Measurements from ENCODE around the gene SNCAIP.

DNA sequence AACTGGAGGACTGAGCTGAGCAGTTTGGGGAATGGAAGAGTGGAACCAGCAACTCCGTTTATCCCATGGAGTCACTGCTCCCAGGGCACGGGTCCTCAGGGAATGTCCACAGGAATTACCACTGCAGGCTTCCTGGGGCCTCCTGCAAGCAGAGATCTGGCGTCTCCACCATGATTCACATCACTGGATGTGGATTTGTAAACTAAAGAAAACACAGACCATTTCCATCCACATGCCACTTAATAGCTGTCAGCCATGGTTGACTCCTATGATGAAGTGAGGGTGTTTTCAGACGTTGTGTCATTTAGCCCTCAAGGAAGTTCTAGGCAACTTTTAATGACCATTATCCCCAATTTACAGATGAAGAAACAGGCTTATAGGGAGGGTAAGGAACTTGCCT, 30.2 kb downstream of the SNCAIP start:
- TF ChIP-seq, protein P1, sequence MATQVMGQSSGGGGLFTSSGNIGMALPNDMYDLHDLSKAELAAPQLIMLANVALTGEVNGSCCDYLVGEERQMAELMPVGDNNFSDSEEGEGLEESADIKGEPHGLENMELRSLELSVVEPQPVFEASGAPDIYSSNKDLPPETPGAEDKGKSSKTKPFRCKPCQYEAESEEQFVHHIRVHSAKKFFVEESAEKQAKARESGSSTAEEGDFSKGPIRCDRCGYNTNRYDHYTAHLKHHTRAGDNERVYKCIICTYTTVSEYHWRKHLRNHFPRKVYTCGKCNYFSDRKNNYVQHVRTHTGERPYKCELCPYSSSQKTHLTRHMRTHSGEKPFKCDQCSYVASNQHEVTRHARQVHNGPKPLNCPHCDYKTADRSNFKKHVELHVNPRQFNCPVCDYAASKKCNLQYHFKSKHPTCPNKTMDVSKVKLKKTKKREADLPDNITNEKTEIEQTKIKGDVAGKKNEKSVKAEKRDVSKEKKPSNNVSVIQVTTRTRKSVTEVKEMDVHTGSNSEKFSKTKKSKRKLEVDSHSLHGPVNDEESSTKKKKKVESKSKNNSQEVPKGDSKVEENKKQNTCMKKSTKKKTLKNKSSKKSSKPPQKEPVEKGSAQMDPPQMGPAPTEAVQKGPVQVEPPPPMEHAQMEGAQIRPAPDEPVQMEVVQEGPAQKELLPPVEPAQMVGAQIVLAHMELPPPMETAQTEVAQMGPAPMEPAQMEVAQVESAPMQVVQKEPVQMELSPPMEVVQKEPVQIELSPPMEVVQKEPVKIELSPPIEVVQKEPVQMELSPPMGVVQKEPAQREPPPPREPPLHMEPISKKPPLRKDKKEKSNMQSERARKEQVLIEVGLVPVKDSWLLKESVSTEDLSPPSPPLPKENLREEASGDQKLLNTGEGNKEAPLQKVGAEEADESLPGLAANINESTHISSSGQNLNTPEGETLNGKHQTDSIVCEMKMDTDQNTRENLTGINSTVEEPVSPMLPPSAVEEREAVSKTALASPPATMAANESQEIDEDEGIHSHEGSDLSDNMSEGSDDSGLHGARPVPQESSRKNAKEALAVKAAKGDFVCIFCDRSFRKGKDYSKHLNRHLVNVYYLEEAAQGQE (IDR thresholded peaks at IDR 0.05; ENCODE audit: insufficient replicate concordance, low read depth): no peak
- no peak for TF ChIP-seq POLR2AphosphoS5 (IDR thresholded peaks at IDR 0.05; ENCODE audit: low read depth)
- TF ChIP-seq, protein P2, sequence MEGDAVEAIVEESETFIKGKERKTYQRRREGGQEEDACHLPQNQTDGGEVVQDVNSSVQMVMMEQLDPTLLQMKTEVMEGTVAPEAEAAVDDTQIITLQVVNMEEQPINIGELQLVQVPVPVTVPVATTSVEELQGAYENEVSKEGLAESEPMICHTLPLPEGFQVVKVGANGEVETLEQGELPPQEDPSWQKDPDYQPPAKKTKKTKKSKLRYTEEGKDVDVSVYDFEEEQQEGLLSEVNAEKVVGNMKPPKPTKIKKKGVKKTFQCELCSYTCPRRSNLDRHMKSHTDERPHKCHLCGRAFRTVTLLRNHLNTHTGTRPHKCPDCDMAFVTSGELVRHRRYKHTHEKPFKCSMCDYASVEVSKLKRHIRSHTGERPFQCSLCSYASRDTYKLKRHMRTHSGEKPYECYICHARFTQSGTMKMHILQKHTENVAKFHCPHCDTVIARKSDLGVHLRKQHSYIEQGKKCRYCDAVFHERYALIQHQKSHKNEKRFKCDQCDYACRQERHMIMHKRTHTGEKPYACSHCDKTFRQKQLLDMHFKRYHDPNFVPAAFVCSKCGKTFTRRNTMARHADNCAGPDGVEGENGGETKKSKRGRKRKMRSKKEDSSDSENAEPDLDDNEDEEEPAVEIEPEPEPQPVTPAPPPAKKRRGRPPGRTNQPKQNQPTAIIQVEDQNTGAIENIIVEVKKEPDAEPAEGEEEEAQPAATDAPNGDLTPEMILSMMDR (IDR thresholded peaks at IDR 0.05; ENCODE audit: insufficient read depth, low read length): no peak
